ENCODE data around the gene FCHSD2.

Gene FCHSD2

GRCh38 chr11:73142128-73142377 lies at the start of gene FCHSD2:
FCHSD2 (minus strand) TSS chr11:73142318; CDS start chr11:73141877, 441 bp downstream.
- no peak for DNase-seq

GRCh38 chr11:73191151-73191550 lies 49.0 kb upstream of the FCHSD2 start:
- DNase-seq: no peak

- no peak for DNase-seq
These were observed 48.4 kb upstream of the FCHSD2 start for GRCh38 chr11:73190557-73190885.

GRCh38 chr11:73189723-73190556 lies 47.8 kb upstream of the FCHSD2 start:
- DNase-seq: no peak

GRCh38 chr11:73189315-73189714 lies 47.2 kb upstream of the FCHSD2 start:
- DNase-seq: no peak

GRCh38 chr11:73188301-73188700 lies 46.2 kb upstream of the FCHSD2 start:
- no peak for DNase-seq

- no peak for DNase-seq
These were observed 45.7 kb upstream of the FCHSD2 start for GRCh38 chr11:73187854-73188253.

GRCh38 chr11:73186886-73187285 lies 44.8 kb upstream of the FCHSD2 start:
- no peak for DNase-seq

GRCh38 chr11:73186294-73186850 lies 44.3 kb upstream of the FCHSD2 start:
- DNase-seq: no peak

- no peak for DNase-seq
These were observed 43.7 kb upstream of the FCHSD2 start for GRCh38 chr11:73185680-73186293.

- DNase-seq: peak; percentile 24
These were observed 43.0 kb upstream of the FCHSD2 start for GRCh38 chr11:73184953-73185671.

- DNase-seq: no peak
These were observed 40.8 kb upstream of the FCHSD2 start for GRCh38 chr11:73182824-73183321.

GRCh38 chr11:73178681-73179080 lies 36.6 kb upstream of the FCHSD2 start:
- DNase-seq: no peak

- DNase-seq: peak; percentile 15
These were observed 35.8 kb upstream of the FCHSD2 start for GRCh38 chr11:73177778-73178539.

GRCh38 chr11:73177380-73177777 lies 35.3 kb upstream of the FCHSD2 start:
- no peak for DNase-seq

GRCh38 chr11:73176874-73177155 lies 34.7 kb upstream of the FCHSD2 start:
- no peak for DNase-seq

GRCh38 chr11:73176145-73176873 lies 34.2 kb upstream of the FCHSD2 start:
- no peak for DNase-seq

- DNase-seq: no peak
These were observed 33.5 kb upstream of the FCHSD2 start for GRCh38 chr11:73175551-73176144.

- no peak for DNase-seq
These were observed 32.3 kb upstream of the FCHSD2 start for GRCh38 chr11:73174495-73174791.

GRCh38 chr11:73173755-73174494 lies 31.8 kb upstream of the FCHSD2 start:
- DNase-seq: no peak

- no peak for DNase-seq
These were observed 31.0 kb upstream of the FCHSD2 start for GRCh38 chr11:73172992-73173656.
